M059J (cell line): Measurements from ENCODE around the gene HOXB8. TPM values are rescaled to one million over a fixed set of nuclear protein-coding genes. Genes with fewer than 3 reads are reported as not detected.

Experiments
- DNase-seq: peaks from one replicate; pipeline ENCODE4 v3.0.0-alpha.2; 2012; ENCODE audit warnings: low read depth
- total RNA-seq: library from RNA; depleted of rRNA; stranded (reverse); fragments of >200 nt; shearing (Covaris generic); gene quantifications from 2 replicates; pipeline ENCODE4 v1.2.3, GENCODE V29; 2014

HOXB8 gene
- total RNA-seq, 1 experiment from 2014 or later = 5.5 TPM

- no peak for DNase-seq
Observed at GRCh38 chr17:48583708-48584222, 31.3 kb downstream of the HOXB8 start.

GRCh38 chr17:48582750-48583069, 32.4 kb downstream of the HOXB8 start:
- DNase-seq = no peak

GRCh38 chr17:48579760-48580554, 35.1 kb downstream of the HOXB8 start:
- DNase-seq = no peak

- DNase-seq = no peak
Observed at GRCh38 chr17:48579471-48579759, 35.7 kb downstream of the HOXB8 start.

GRCh38 chr17:48578616-48579470, 36.2 kb downstream of the HOXB8 start:
- DNase-seq = no peak

GRCh38 chr17:48577946-48578615, 37.0 kb downstream of the HOXB8 start, which contains the start of gene HOXB4:
Gene HOXB4 (minus strand): TSS chr17:48578350. CDS start chr17:48578319, 31 bp downstream.
- no peak for DNase-seq

GRCh38 chr17:48577330-48577945, 37.7 kb downstream of the HOXB8 start:
- peak; percentile 72 for DNase-seq

- peak; percentile 91 for DNase-seq
Observed at GRCh38 chr17:48576479-48577309, 38.4 kb downstream of the HOXB8 start.

- peak; percentile 77 for DNase-seq
Observed at GRCh38 chr17:48575673-48576478, 39.2 kb downstream of the HOXB8 start.

GRCh38 chr17:48575066-48575582, 40.0 kb downstream of the HOXB8 start:
- peak; percentile 70 for DNase-seq

GRCh38 chr17:48574505-48575065, 40.5 kb downstream of the HOXB8 start:
- DNase-seq = no peak

GRCh38 chr17:48571826-48572417, 43.2 kb downstream of the HOXB8 start:
- DNase-seq = no peak

GRCh38 chr17:48571024-48571818, 43.9 kb downstream of the HOXB8 start:
- DNase-seq = peak; percentile 66

GRCh38 chr17:48570325-48571023, 44.6 kb downstream of the HOXB8 start:
- peak; percentile 69 for DNase-seq

- DNase-seq = peak; percentile 64
Observed at GRCh38 chr17:48569674-48570324, 45.3 kb downstream of the HOXB8 start.

- DNase-seq = no peak
Observed at GRCh38 chr17:48569240-48569582, 45.9 kb downstream of the HOXB8 start.
